ENCODE data around the gene POLR3E. TPM values are rescaled to one million over a fixed set of nuclear protein-coding genes. Genes with fewer than 3 reads are reported as not detected.

POLR3E gene
- total RNA-seq, 1 experiment from 2014 or later: 103 TPM

DNA sequence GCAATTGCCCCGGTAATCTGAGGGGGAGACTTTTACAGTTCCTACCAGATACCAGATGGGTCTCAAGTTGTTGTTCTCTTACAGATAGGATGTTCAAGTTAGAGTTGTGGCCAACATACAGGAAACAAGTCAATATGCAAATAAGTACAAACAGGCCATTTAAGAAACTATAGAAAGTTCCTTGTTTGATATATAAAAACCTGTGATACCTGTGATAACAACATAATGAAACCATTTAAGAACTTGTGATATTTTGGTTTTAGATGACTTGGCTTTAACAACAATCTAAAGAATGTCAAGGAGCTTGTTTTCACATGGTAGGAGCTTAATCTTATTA lies 60.4 kb downstream of the POLR3E start:
- Histone ChIP-seq H4K91ac (ENCODE audit: insufficient read length, low read depth, low read length) (no peak overlapping the region), H2BK120ac (ENCODE audit: low read depth, low read length, poor library complexity, severe bottlenecking) (no peak overlapping the region), H4K8ac (replicated peaks; ENCODE audit: insufficient read length, low read depth, low read length) (no peak overlapping the region), H3K9ac (ENCODE audit: extremely low read depth, insufficient read length, low read length) (no peak overlapping the region), H3K14ac (ENCODE audit: insufficient read depth, low read length) (no peak overlapping the region), H3K56ac (ENCODE audit: insufficient read length, low read depth, low read length) (no peak overlapping the region), H3K4me2 (ENCODE audit: insufficient read depth, insufficient read length, low read length) (no peak overlapping the region), H3K27me3 (ENCODE audit: insufficient read depth, low read length) (no peaks in the 10 kb centered on the region), H2BK15ac (ENCODE audit: low read depth, low read length) (no peak overlapping the region), H3K18ac (ENCODE audit: insufficient read length, low read depth, low read length) (no peak overlapping the region), H3K23me2 (ENCODE audit: insufficient read length, low read depth, low read length, poor library complexity, severe bottlenecking) (no peaks in the 10 kb centered on the region), H3K9me3 (ENCODE audit: control insufficient read depth, low read depth, low read length) (no peaks in the 10 kb centered on the region), H4K20me1 (ENCODE audit: control insufficient read depth, insufficient read depth, insufficient read length) (no peaks in the 10 kb centered on the region), H3K27ac (ENCODE audit: insufficient read length, low read depth, low read length) (no peak overlapping the region), H2BK12ac (ENCODE audit: insufficient read length, low read depth, low read length) (no peak overlapping the region), H4K5ac (ENCODE audit: insufficient read length, low read depth, low read length) (no peak overlapping the region), H2AFZ (ENCODE audit: low read length) (no peak overlapping the region), H3K4ac (ENCODE audit: low read depth, low read length) (no peak overlapping the region), H3K79me2 (ENCODE audit: insufficient read depth, low read length) (0 out of 2 replicates have a peak, but pooled peaks cover 2% of the 10 kb centered on the region), H2BK5ac (ENCODE audit: insufficient read length, low read length) (no peak overlapping the region), H3K79me1 (ENCODE audit: insufficient read depth, low read depth, low read length, poor library complexity, severe bottlenecking) (no peaks in the 10 kb centered on the region), H3K23ac (ENCODE audit: insufficient read length, low read depth, low read length) (no peak overlapping the region), H2AK5ac (ENCODE audit: insufficient read length, low read length) (no peak overlapping the region), H3T11ph (ENCODE audit: low read length) (no peak overlapping the region), H2BK20ac (ENCODE audit: low read depth, low read length, poor library complexity, severe bottlenecking) (no peak overlapping the region), H3K4me1 (ENCODE audit: insufficient read depth, low read length) (peaks cover 10% of the 10 kb centered on the region; the same call in 1 of the 2 replicates)
- DNase-seq: no peak
- TF ChIP-seq, protein P1, sequence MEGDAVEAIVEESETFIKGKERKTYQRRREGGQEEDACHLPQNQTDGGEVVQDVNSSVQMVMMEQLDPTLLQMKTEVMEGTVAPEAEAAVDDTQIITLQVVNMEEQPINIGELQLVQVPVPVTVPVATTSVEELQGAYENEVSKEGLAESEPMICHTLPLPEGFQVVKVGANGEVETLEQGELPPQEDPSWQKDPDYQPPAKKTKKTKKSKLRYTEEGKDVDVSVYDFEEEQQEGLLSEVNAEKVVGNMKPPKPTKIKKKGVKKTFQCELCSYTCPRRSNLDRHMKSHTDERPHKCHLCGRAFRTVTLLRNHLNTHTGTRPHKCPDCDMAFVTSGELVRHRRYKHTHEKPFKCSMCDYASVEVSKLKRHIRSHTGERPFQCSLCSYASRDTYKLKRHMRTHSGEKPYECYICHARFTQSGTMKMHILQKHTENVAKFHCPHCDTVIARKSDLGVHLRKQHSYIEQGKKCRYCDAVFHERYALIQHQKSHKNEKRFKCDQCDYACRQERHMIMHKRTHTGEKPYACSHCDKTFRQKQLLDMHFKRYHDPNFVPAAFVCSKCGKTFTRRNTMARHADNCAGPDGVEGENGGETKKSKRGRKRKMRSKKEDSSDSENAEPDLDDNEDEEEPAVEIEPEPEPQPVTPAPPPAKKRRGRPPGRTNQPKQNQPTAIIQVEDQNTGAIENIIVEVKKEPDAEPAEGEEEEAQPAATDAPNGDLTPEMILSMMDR (conservative IDR thresholded peaks at IDR 0.05): no peak
- H3K36me3 Mint-ChIP-seq (ENCODE audit: insufficient read depth in 1 of 3, low read depth in 3 of 3): peaks cover 6 to 22% (median 21%) of the 10 kb centered on the region in 3 experiments; a peak in 6 of 7 replicates
- H3K4me3 Mint-ChIP-seq: no peak overlapping the region
- H3K9me3 Mint-ChIP-seq: no peaks in the 10 kb centered on the region
- peaks cover 22 to 30% of the 10 kb centered on the region in 2 experiments for H3K4me1 Mint-ChIP-seq
- no peaks in the 10 kb centered on the region for H3K27me3 Mint-ChIP-seq (ENCODE audit: low read depth)
- no peak overlapping the region; a peak in 1 of 7 replicates for H3K27ac Mint-ChIP-seq
- no CpG with 5 or more reads among the region's 1 CpG for WGBS (ENCODE audit: extremely low coverage, insufficient read length, low lambda C conversion rate)
